OCI-LY1 (cell line): ENCODE measurements around the gene ANKRD55.

ENCODE experiments used
- CTCF ChIP-seq: fragments of 200-600 bp; sonication (generic), shearing (Covaris generic); IDR thresholded peaks from 2 replicates; pipeline ENCODE4 v1.5.1; 2017; ENCODE audit warnings: mild to moderate bottlenecking, antibody characterized with exemption, low read length, moderate library complexity, mixed read lengths
- EZH2 ChIP-seq: fragments of 200-600 bp; sonication (generic), shearing (Covaris generic); IDR thresholded peaks from 2 replicates; pipeline ENCODE4 v1.8.0; 2017; ENCODE audit warnings: borderline replicate concordance, mixed run types, mild to moderate bottlenecking, antibody characterized with exemption, low read length, moderate library complexity, mixed read lengths

GRCh38 chr5:56167519-56167918 lies 65.6 kb downstream of the ANKRD55 start:
- TF ChIP-seq CTCF (no peak), EZH2 (no peak)
